ENCODE results near the gene CDC37L1.

DNA sequence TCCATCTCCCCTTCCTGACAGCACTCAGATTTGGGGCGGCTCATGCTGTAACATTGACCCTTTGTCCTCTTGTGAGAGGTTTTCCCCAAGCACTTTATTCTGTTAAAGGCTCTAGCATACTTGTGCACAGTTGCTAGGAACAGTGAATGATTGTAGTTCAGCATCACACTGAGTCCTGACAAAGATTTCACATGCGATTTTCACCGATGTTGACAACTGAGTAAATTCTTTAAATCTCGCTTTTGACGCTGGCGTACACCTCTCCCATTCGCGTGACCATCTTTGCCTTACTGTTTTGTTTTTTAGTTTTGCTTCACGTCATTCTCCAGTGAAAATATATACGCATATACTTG lies 780 bp downstream of the CDC37L1 start:
- TF ChIP-seq POLR2AphosphoS5 (IDR thresholded peaks at IDR 0.05) (no peak), CTCF (IDR thresholded peaks at IDR 0.05) (no peak), POLR2A (IDR thresholded peaks at IDR 0.05) (no peak)
